ENCODE results near the gene ABHD2. TPM values are rescaled to one million over a fixed set of nuclear protein-coding genes. Genes with fewer than 3 reads are reported as not detected.

The ABHD2 gene
- total and polyA plus RNA-seq, 9 of the 15 experiments (the other 6 are each of a cell fraction or from before 2014, with no cell fraction given) = 16.9 to 99.8 (median 47.5) TPM

DNA sequence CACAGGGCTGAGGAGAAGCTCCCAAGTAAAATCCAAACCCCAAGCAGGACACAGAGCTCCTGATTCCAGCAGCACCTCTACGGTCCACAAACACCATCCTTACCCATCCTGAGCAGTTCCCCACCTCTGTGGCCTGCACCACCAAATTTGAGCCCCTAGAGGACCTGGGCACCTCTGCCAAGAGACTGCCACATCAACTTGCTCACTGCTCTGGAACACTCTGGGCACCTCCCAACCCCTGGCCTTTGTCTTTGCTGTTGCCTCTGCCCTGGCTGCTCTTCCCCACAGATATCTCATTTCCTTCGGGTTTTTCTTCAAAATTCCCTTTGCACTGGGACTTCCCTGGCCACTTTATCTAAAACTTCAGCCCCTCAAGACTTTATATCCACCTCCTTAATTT, 127.4 kb downstream of the ABHD2 start:
- ATAC-seq (no peak), FAIRE-seq (no peak), DNase-seq (ENCODE audit: extremely low read depth in 1 of 4, low spot score in 3 of 4) (no peak)
- CTCF ChIA-PET (ENCODE audit: low intra/inter-chr PET ratio) = no interaction called here
- Histone ChIP-seq H3K9ac (ENCODE audit: insufficient read depth in 1 of 2, low read depth in 2 of 2, low read length in 2 of 2) (no peak overlapping the region), H3K36me3 (ENCODE audit: control insufficient read depth, insufficient read depth, low read length) (no peaks in the 10 kb centered on the region), H3K4me2 (ENCODE audit: insufficient read depth, low read length) (no peak overlapping the region), H3K4me1 (replicated peaks in 1 of 2; ENCODE audit: control insufficient read depth in 2 of 2, insufficient read depth in 2 of 2, low read length in 2 of 2) (peaks cover 0 to 4% of the 10 kb centered on the region in 2 experiments; a peak in 1 of 5 replicates), H4K20me1 (replicated peaks; ENCODE audit: control insufficient read depth, insufficient read depth, low read length) (no peaks in the 10 kb centered on the region), H3K27ac (ENCODE audit: extremely low read depth, low read depth, low read length) (no peak overlapping the region), H3K9me3 (replicated peaks; ENCODE audit: control insufficient read depth, insufficient read depth, low read depth, low read length) (no peaks in the 10 kb centered on the region), H3K9me1 (ENCODE audit: control insufficient read depth, insufficient read depth, low read length) (no peaks in the 10 kb centered on the region), H2AFZ (ENCODE audit: low read depth, low read length) (no peak overlapping the region), H3K79me2 (ENCODE audit: control insufficient read depth, insufficient read depth, low read length) (no peaks in the 10 kb centered on the region), H3K4me3 (no peak overlapping the region), H3K27me3 (ENCODE audit: control insufficient read depth in 2 of 2, insufficient read depth in 2 of 2, low read length in 2 of 2) (peaks cover 33 to 56% of the 10 kb centered on the region in 2 experiments)
- TF ChIP-seq ZNF79 (CRISPR knock-in tag; IDR thresholded peaks at IDR 0.05; ENCODE audit: low read depth) = no peak
- TF ChIP-seq, protein P1, sequence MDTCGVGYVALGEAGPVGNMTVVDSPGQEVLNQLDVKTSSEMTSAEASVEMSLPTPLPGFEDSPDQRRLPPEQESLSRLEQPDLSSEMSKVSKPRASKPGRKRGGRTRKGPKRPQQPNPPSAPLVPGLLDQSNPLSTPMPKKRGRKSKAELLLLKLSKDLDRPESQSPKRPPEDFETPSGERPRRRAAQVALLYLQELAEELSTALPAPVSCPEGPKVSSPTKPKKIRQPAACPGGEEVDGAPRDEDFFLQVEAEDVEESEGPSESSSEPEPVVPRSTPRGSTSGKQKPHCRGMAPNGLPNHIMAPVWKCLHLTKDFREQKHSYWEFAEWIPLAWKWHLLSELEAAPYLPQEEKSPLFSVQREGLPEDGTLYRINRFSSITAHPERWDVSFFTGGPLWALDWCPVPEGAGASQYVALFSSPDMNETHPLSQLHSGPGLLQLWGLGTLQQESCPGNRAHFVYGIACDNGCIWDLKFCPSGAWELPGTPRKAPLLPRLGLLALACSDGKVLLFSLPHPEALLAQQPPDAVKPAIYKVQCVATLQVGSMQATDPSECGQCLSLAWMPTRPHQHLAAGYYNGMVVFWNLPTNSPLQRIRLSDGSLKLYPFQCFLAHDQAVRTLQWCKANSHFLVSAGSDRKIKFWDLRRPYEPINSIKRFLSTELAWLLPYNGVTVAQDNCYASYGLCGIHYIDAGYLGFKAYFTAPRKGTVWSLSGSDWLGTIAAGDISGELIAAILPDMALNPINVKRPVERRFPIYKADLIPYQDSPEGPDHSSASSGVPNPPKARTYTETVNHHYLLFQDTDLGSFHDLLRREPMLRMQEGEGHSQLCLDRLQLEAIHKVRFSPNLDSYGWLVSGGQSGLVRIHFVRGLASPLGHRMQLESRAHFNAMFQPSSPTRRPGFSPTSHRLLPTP (IDR thresholded peaks at IDR 0.05; ENCODE audit: borderline replicate concordance, extremely low read depth, insufficient read length) = no peak
- TF ChIP-seq, protein P2, sequence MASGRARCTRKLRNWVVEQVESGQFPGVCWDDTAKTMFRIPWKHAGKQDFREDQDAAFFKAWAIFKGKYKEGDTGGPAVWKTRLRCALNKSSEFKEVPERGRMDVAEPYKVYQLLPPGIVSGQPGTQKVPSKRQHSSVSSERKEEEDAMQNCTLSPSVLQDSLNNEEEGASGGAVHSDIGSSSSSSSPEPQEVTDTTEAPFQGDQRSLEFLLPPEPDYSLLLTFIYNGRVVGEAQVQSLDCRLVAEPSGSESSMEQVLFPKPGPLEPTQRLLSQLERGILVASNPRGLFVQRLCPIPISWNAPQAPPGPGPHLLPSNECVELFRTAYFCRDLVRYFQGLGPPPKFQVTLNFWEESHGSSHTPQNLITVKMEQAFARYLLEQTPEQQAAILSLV (tag; IDR thresholded peaks at IDR 0.05) = no peak
- TF ChIP-seq XRCC5 (IDR thresholded peaks at IDR 0.05; ENCODE audit: low read depth, low read length) = no peak
- TF ChIP-seq, protein P3, sequence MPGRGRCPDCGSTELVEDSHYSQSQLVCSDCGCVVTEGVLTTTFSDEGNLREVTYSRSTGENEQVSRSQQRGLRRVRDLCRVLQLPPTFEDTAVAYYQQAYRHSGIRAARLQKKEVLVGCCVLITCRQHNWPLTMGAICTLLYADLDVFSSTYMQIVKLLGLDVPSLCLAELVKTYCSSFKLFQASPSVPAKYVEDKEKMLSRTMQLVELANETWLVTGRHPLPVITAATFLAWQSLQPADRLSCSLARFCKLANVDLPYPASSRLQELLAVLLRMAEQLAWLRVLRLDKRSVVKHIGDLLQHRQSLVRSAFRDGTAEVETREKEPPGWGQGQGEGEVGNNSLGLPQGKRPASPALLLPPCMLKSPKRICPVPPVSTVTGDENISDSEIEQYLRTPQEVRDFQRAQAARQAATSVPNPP (IDR thresholded peaks at IDR 0.05; ENCODE audit: borderline replicate concordance, insufficient read depth, insufficient read length) = no peak
- TF ChIP-seq, protein P4, sequence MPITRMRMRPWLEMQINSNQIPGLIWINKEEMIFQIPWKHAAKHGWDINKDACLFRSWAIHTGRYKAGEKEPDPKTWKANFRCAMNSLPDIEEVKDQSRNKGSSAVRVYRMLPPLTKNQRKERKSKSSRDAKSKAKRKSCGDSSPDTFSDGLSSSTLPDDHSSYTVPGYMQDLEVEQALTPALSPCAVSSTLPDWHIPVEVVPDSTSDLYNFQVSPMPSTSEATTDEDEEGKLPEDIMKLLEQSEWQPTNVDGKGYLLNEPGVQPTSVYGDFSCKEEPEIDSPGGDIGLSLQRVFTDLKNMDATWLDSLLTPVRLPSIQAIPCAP (CRISPR knock-in tag; IDR thresholded peaks at IDR 0.05; ENCODE audit: borderline replicate concordance) = no peak
- WGBS (ENCODE audit: insufficient coverage, low coverage, missing lambda C conversion rate) = 5% methylated on average over 2 of the region's 2 CpGs
- intact Hi-C loops (cut with micrococcal nuclease) = no loop called here
- in situ Hi-C loops (cut with MboI) = no loop called here
- POLR2A ChIA-PET = interaction anchor here (0.9 to 1.0 kb wide), 3 partner anchors 9 to 15 kb away, joined by 3 read pairs; no protein-coding TSS in a partner anchor
- no TSS peak for BruUV-seq (replicated peaks)
